AG09309 (cell line): ENCODE data around the gene DNAH8.
A peak's percentile ranks its signal among the peaks of the same experiment; 100 is the strongest.

ENCODE experiments used
- DNase-seq: peaks from one replicate; pipeline ENCODE4 v3.0.0-alpha.2; 2010; ENCODE audit warnings: low read depth
- H3K4me3 ChIP-seq: 2 replicates; pipeline ENCODE4 v1.5.1; 2011; ENCODE audit warnings: mild to moderate bottlenecking, low read depth, low read length, moderate library complexity; ENCODE audit not compliant: control insufficient read depth
- TF ChIP-seq, protein P1 (sequence below): IDR thresholded peaks from 2 replicates; pipeline ENCODE4 v1.5.1; 2011; ENCODE audit warnings: mild to moderate bottlenecking, low read depth, low read length, inconsistent platforms; ENCODE audit not compliant: insufficient read depth, control insufficient read depth; ENCODE audit errors: missing control alignments

DNAH8 gene

DNA sequence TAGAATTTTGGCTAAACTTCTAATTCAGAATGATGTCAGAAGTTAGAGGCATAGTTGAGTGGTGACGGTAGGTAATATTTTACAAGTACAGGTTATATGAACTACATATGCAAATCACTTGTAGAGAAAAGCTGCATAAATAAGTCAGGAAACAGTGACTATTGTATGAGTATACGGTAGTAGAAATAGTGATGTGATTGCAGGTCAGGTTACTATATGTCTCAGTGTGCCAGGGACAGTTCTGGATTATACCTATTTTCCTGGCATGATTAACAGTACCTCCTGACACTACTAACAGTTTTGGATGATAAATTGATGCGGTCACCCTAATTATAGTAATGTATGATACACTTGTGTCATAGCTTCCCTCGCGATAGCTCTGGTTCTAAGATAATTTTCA lies 9.2 kb downstream of the DNAH8 start:
- H3K4me3 ChIP-seq = no peak overlapping the region
- TF ChIP-seq, protein P1, sequence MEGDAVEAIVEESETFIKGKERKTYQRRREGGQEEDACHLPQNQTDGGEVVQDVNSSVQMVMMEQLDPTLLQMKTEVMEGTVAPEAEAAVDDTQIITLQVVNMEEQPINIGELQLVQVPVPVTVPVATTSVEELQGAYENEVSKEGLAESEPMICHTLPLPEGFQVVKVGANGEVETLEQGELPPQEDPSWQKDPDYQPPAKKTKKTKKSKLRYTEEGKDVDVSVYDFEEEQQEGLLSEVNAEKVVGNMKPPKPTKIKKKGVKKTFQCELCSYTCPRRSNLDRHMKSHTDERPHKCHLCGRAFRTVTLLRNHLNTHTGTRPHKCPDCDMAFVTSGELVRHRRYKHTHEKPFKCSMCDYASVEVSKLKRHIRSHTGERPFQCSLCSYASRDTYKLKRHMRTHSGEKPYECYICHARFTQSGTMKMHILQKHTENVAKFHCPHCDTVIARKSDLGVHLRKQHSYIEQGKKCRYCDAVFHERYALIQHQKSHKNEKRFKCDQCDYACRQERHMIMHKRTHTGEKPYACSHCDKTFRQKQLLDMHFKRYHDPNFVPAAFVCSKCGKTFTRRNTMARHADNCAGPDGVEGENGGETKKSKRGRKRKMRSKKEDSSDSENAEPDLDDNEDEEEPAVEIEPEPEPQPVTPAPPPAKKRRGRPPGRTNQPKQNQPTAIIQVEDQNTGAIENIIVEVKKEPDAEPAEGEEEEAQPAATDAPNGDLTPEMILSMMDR = no peak
- DNase-seq = no peak

DNA sequence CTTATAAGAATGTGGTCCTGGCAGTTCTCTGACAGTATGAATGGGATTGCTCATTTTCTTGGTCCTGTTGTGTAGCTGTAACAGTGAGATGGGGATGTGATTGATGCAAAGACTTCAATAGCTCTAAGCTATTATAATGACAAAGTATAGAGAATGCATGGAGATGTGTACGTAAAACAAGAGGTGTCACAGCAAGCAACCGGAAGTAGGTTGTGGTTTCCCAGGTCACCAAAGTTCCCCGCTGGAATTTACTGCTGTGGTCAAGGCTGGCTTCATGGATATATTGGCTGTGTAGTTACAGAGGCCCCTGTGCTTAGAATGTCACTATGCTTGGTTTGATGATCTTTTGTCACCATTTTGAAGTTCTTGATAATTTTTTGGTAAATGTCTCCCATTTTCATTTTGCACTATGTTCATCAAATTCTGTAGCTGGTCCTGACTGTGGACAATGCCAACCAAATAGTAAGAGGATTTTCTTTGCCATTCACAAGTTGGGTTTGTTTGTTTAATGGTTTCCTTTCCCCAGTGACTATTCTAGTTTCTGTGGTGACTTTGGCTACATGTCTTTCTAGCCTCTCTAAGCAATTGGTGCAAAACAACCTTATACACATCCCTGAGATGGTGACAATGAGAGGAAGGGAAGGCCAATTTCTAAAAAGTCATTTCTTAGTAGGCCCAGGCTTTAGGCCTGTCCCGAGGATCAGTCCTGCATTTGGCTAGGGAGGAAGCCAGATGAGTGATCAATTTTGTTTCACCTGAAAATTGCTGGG lies 10.5 kb downstream of the DNAH8 start:
- no peak overlapping the region for H3K4me3 ChIP-seq
- no peak for DNase-seq
- TF ChIP-seq, protein P1 = no peak

DNA sequence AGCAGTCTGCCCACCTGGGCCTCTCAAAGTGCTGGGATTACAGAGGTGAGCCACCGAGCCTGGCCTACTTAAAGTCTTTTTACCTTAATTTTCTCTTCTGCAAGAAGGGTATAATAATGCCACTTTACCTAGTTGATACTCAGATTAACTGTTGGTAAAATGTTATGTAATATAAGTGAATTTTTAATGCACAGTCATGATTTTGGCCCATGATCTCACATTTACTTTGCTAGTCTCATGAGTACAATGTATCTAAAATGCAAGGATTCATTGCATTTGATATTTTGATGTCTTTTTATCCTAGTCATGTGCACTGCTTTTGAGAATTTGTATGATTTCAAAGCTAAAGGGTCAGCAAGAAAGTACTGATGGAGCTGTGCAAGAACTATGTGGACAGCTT lies 13.1 kb downstream of the DNAH8 start:
- DNase-seq = no peak
- TF ChIP-seq, protein P1 = no peak
- no peak overlapping the region for H3K4me3 ChIP-seq

DNA sequence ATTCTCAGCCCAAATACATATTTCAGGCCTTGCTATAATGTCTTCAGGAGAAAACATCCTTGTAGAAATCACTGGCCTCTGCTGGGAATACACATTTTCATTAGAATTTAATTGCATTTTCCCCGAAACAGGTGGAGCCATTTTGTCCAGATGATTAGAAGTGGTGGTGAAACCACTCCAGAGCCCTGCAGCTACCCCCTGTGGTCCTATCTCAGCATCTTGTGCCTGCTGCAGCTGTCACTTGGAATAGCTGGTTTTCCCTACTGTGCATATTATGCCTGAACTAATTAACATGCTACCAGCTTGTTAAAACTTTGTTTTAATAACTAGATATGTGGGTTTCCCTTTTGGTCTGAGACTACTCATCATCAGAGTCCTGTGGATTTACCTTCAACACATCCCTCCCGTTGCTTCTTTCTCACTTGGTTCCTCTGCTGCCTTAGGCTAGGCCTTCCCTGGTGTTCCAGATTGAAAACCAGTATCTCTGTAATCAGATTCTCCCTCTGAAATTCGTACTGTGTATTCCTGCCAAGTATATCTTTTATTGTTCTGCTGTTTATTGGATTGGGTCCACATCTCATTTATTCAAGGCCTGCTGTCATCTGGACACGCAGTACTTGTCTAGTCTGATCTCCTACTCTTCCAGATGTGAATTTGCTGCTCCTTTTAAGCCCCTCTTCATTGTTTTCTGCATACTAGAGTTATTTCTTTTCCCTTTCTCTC lies 15.2 kb downstream of the DNAH8 start:
- DNase-seq = no peak
- TF ChIP-seq, protein P1 = no peak
- no peak overlapping the region for H3K4me3 ChIP-seq

DNA sequence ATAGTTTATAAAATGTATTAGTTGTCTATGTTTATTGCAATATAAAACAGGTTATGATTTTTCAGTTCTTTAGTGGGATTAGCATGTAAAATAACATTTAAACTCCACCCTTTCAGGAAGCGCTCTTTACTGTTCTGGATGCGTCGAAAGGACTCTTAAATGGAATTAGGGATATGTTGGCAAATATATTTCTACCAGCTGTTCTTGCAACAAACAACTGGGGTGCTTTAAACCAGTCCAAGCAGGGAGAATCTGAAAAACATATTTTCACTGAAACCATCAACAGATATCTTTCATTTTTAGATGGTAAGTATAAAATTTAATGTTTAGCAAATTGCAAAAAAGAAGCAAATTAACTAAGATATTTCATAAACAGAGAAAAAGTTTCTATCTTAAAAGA lies 21.8 kb downstream of the DNAH8 start:
- no peak for DNase-seq
- TF ChIP-seq, protein P1 = no peak

DNA sequence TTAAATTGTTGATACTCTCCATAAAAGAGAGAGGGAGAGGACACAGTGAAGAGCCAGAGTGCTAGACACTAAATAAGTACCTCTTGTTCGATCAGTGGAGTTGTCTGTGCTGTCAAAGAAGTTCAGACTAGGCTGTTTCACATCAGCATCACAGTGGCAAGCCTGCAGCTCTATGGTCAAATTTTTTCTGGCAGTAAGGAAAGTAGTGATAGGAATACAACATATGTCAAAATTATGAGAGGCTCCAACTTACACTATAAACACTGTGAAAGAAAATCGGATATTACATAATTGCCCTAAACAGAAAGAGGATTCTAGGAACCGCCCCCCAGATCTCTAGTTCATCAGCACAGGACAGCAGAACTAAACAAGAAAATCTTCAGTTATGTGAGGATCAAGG lies 23.1 kb downstream of the DNAH8 start:
- DNase-seq = no peak
- TF ChIP-seq, protein P1 = no peak
- no peak overlapping the region for H3K4me3 ChIP-seq

More for the DNA sequence above, 21.8 kb downstream of the DNAH8 start:
- H3K4me3 ChIP-seq = no peak overlapping the region

DNA sequence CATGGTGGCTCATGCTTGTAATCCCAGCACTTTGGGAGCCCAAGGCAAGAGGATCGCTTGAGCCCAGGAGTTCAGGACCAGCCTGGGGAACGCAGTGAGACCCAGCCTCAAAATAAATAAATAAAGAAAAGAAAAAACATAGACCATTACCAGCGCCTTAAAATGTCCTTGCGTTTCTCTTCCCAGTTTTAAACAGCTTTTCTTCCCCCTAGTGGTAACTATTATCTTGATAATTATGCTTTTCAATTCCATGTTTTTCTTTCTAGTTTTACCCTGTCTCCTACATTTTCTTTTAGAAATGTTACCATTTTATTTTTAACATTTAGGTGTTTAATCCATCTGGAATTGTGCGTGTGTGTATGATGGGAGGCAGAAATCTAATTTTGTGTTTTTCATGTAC lies 24.4 kb downstream of the DNAH8 start:
- TF ChIP-seq, protein P1 = peak; percentile 39
- DNase-seq = no peak
- no peak overlapping the region for H3K4me3 ChIP-seq
